OCI-LY3 (cell line): ENCODE measurements around the gene TOMM40L.

Experiments used
- H2AFZ ChIP-seq: fragments of 200-600, 300-600 bp; shearing (Covaris generic); 2 replicates; pipeline ENCODE4 v1.6.0; 2014; ENCODE audit warnings: antibody characterized with exemption, low read depth, low read length
- H3K27ac ChIP-seq: fragments of 200-600, 300-600 bp; sonication (generic); 2 replicates; pipeline ENCODE4 v1.5.1; 2014; ENCODE audit warnings: mild to moderate bottlenecking, low read length, moderate library complexity, mixed read lengths
- H3K27me3 ChIP-seq: fragments of 200-600, 300-600 bp; sonication (generic); 2 replicates; pipeline ENCODE4 v1.6.1; 2014; ENCODE audit warnings: low read depth, low read length, mixed read lengths
- H3K36me3 ChIP-seq: fragments of 200-600, 300-600 bp; sonication (generic); replicated peaks from 2 replicates; pipeline ENCODE3; 2014; ENCODE audit warnings: low read depth, low read length, mixed read lengths
- H3K4me1 ChIP-seq: fragments of 300-600, 200-600 bp; sonication (generic); 2 replicates; pipeline ENCODE4 v1.6.1; 2014; ENCODE audit warnings: low read length, mixed read lengths
- H3K4me2 ChIP-seq: fragments of 200-600, 300-600 bp; sonication (generic); 2 replicates; pipeline ENCODE4 v1.6.1; 2014; ENCODE audit warnings: low read length, mixed read lengths
- H3K4me3 ChIP-seq: fragments of 300-600, 200-600 bp; sonication (generic); 2 replicates; pipeline ENCODE4 v1.5.1; 2014; ENCODE audit warnings: antibody characterized with exemption, mild to moderate bottlenecking, low read length, moderate library complexity
- H3K79me2 ChIP-seq: fragments of 300-600, 200-600 bp; shearing (Covaris generic); 2 replicates; pipeline ENCODE4 v1.6.1; 2014; ENCODE audit warnings: mild to moderate bottlenecking, low read length, mixed read lengths
- H3K9ac ChIP-seq: fragments of 300-600, 200-600 bp; shearing (Covaris generic); 2 replicates; pipeline ENCODE4 v1.6.0; 2014; ENCODE audit warnings: mild to moderate bottlenecking, low read length, moderate library complexity
- H3K9me3 ChIP-seq: fragments of 200-600, 300-600 bp; shearing (Covaris generic); 2 replicates; pipeline ENCODE4 v1.6.1; 2014; ENCODE audit warnings: low read length, mixed read lengths; ENCODE audit not compliant: insufficient read depth
- H4K20me1 ChIP-seq: fragments of 200-600, 300-600 bp; sonication (generic); 2 replicates; pipeline ENCODE4 v1.6.1; 2016; ENCODE audit warnings: low read length, mixed read lengths; ENCODE audit not compliant: insufficient read depth
- CTCF ChIP-seq: fragments of 200-600, 300-600 bp; sonication (generic); IDR thresholded peaks from 2 replicates; pipeline ENCODE4 v1.5.1; 2014; ENCODE audit warnings: antibody characterized with exemption, low read length, low read depth
- EZH2phosphoT487 ChIP-seq: fragments of 200-600 bp; shearing (Covaris generic); IDR thresholded peaks from 2 replicates; pipeline ENCODE4 v1.6.1; 2018; ENCODE audit warnings: antibody characterized with exemption, mixed run types, low read depth

TOMM40L gene

DNA sequence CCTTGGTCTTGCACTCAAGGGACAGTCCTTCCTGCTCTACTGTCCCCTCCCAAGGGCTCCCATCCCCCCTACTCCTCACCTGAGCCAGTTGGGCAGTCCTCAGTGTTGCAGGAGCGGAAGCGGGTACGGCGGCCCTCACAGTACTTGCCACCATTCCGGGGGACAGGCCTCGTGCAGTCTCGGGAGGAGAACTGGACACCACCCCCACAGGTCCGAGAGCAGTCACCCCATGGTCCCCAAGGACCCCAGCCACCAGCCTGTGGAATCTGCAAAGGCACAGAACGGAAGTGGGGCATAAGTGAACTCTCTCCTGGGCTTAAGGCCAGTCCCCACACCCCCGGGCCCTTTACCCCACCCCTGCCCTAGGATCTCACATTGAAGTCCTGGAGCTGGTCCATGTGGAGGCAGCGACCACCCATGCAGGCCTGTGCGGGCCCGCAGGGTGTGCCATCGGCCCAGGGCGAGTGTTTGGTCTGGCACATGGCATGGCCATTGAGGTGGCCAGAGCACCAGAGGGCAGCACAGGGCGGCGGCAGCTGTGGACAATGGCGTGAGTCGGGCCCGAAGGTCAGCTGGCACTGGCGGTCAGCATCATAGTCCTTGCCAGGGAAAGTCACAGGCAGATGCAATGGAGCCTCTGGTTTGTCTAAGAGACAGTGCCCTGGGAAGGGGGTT is 32.2 kb upstream of the TOMM40L start:
- Histone ChIP-seq H3K36me3 (no peaks in the 10 kb centered on the region), H3K27ac (no peak overlapping the region), H2AFZ (no peak overlapping the region), H4K20me1 (no peaks in the 10 kb centered on the region), H3K4me1 (peaks cover 29% of the 10 kb centered on the region), H3K9me3 (no peaks in the 10 kb centered on the region), H3K27me3 (no peaks in the 10 kb centered on the region), H3K79me2 (no peaks in the 10 kb centered on the region), H3K4me3 (no peak overlapping the region), H3K4me2 (no peak overlapping the region), H3K9ac (no peak overlapping the region)
- TF ChIP-seq CTCF, result no peak
- no peak for TF ChIP-seq EZH2phosphoT487

DNA sequence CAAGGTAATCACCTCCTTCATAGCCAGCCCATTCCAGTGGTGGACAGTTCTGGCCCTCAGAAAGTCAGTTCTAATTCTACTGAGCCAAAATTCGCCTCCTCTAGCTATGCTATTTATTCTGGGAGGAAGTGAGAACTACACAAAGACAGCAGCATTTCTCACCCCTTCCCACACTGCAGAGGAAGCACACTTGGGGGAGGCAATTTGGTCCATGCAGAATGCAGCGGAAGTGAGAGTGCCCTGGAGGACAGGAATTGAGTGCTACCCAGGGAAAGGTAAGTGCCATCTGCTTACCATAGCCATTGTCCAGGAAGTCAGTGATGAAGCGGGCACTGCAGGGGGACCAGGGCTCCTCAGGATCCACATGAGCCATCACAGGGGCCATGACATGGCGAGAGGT is 30.7 kb upstream of the TOMM40L start:
- Histone ChIP-seq H3K27ac (peak overlapping the region; percentile 64), H3K4me1 (peaks cover 32% of the 10 kb centered on the region), H3K36me3 (no peaks in the 10 kb centered on the region), H4K20me1 (no peaks in the 10 kb centered on the region), H3K9ac (peak overlapping the region; percentile 22; the same call in 1 of the 2 replicates), H3K4me3 (peak overlapping the region; percentile 41), H3K4me2 (peak overlapping the region; percentile 67), H3K9me3 (no peaks in the 10 kb centered on the region), H2AFZ (peak overlapping the region; percentile 60; the same call in 1 of the 2 replicates), H3K79me2 (no peaks in the 10 kb centered on the region), H3K27me3 (no peaks in the 10 kb centered on the region)
- TF ChIP-seq CTCF, result no peak
- TF ChIP-seq EZH2phosphoT487, result no peak

GRCh38 chr1:161196111-161196510 is 29.7 kb upstream of the TOMM40L start:
- H3K9me3 ChIP-seq, result no peaks in the 10 kb centered on the region
- H3K4me1 ChIP-seq, result peaks cover 42% of the 10 kb centered on the region
- no peak overlapping the region for H3K9ac ChIP-seq
- H3K27ac ChIP-seq, result no peak overlapping the region
- TF ChIP-seq CTCF, result no peak
- no peak for TF ChIP-seq EZH2phosphoT487
- H3K4me3 ChIP-seq, result no peak overlapping the region
- H3K27me3 ChIP-seq, result no peaks in the 10 kb centered on the region
- H2AFZ ChIP-seq, result no peak overlapping the region
- no peaks in the 10 kb centered on the region for H4K20me1 ChIP-seq
- H3K4me2 ChIP-seq, result no peak overlapping the region
- no peaks in the 10 kb centered on the region for H3K79me2 ChIP-seq
- no peaks in the 10 kb centered on the region for H3K36me3 ChIP-seq

- Histone ChIP-seq H3K9ac (no peak overlapping the region), H3K27ac (no peak overlapping the region)
- no peak for TF ChIP-seq CTCF
- no peak for TF ChIP-seq EZH2phosphoT487
Observed at GRCh38 chr1:161196521-161197451, 29.1 kb upstream of the TOMM40L start.

More at GRCh38 chr1:161196521-161197451, 29.1 kb upstream of the TOMM40L start:
- no peaks in the 10 kb centered on the region for H3K9me3 ChIP-seq
- no peaks in the 10 kb centered on the region for H3K79me2 ChIP-seq
- no peaks in the 10 kb centered on the region for H3K36me3 ChIP-seq
- no peaks in the 10 kb centered on the region for H3K27me3 ChIP-seq
- no peak overlapping the region for H2AFZ ChIP-seq
- no peaks in the 10 kb centered on the region for H4K20me1 ChIP-seq
- no peak overlapping the region for H3K4me3 ChIP-seq
- no peak overlapping the region for H3K4me2 ChIP-seq
- H3K4me1 ChIP-seq, result peaks cover 48% of the 10 kb centered on the region
